H4 (cell line): Measurements from ENCODE around the gene UBR4. TPM values are rescaled to one million over a fixed set of nuclear protein-coding genes. Genes with fewer than 3 reads are reported as not detected.
"Not testable (repeated sequence)": the region's sequence is repeated elsewhere in the genome, so short reads cannot be mapped to it uniquely, and the experiment has no call there.

Experiments used
- DNase-seq: peaks from one replicate; pipeline ENCODE4 v3.0.0-alpha.2; 2015; ENCODE audit warnings: low spot score
- total RNA-seq: library from RNA; depleted of rRNA; stranded (reverse); fragments of >200 nt; shearing (Covaris generic); gene quantifications from 2 replicates; pipeline ENCODE4 v1.2.3, GENCODE V29; 2014; rRNA removed

UBR4 gene
- total RNA-seq, result 25.9 and 39.2 TPM in 2 replicates

- DNase-seq, result peak; percentile 94
These were observed at the start of gene UBR4 for GRCh38 chr1:19209990-19210771. Gene UBR4, minus strand, starts transcription at chr1:19210266. Its CDS starts 18 bp downstream, at chr1:19210248.

DNA sequence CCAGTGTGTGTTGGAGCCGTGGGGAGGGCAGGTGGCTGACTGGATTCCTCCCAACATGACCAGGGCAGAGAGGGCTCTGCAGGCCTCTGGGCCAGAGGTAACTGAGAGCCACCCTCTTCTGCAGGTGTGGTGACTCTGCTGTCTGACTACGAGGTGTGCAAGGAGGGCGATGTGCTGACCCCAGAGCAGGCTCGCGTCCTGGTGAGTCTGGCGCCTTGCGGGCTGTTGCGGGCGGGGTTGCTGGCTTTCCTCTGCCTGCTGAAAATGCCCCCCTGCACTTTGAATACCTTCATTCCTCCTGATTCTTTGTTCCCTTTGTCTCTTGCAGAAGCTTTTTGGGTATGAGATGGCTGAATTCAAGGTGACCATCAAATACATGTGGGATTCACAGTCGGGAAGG, 48.3 kb upstream of the UBR4 start:
- DNase-seq, result no peak

- DNase-seq, result no peak
These were observed 47.3 kb upstream of the UBR4 start for GRCh38 chr1:19257178-19257914.

DNA sequence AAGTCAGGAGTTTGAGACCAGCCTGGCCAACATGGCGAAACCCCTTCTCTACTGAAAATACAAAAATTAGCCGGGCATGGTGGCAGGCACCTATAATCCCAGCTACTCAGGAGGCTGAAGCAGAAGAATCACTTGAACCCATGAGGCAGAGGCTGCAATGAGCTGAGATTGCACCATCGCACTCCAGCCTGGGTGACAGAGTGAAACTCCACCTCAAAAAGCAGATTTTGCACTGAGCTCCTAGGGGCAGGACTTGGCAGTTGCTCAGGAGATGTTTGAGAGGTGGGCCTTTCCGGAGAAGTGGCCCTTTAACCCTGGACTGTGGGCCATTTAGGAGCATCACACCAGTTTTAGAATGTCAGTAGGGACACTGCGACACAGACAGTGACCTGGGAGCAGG, 46.2 kb upstream of the UBR4 start:
- DNase-seq, result not testable (repeated sequence)

- no peak for DNase-seq
These were observed 45.2 kb upstream of the UBR4 start for GRCh38 chr1:19255288-19255687.

GRCh38 chr1:19254416-19254815, 44.4 kb upstream of the UBR4 start:
- DNase-seq, result no peak

GRCh38 chr1:19251305-19252196, 41.5 kb upstream of the UBR4 start, which contains the start of the genes EMC1 and MRTO4:
Gene EMC1, minus strand, starts transcription at chr1:19251524. Its CDS starts 15 bp downstream, at chr1:19251509.
Gene MRTO4, plus strand, starts transcription at chr1:19251805. Its CDS starts 31 bp downstream, at chr1:19251836.
- DNase-seq, result peak; percentile 72

GRCh38 chr1:19250629-19251304, 40.7 kb upstream of the UBR4 start:
- DNase-seq, result no peak

DNA sequence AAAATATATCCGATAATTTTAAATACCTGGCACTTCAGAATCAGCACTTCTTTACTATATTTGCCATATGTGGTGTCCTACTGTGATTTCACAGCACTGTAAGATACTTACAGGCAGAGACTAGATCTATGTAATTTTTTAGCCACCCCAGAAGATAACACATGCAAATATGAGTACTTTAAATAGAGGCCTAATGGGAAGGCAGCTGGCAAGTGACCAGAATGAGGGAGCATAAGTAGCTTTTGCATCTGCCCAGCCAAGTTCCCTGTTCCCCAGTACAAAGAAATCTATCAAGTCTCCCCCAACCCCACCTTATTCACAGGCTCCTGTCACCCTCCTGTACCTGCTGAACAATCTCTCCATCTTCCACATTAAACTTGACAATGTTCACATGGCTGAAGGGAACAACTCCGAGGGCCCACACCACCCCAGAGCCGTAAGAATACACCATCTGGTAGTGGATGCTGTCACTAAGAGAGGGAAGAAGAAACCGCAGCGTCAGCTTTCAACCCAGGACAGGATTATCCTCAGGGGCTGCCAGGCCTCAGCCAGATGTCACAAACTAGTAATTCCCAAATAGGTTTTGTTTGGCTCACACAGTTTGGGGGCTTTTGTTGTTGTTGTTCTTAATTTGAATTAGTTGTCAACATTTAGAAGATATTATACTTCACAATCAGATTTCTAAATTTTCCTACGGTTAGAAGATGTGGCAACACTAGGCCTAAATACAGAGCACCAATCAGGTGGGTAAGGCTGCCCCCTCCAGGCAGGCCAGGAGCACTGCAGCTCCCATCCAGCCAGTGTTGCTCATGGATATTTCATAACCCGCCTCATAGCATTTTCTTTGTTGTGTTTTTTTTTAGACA, 30.8 kb upstream of the UBR4 start:
- DNase-seq, result peak; percentile 51

GRCh38 chr1:19239876-19240275, 29.8 kb upstream of the UBR4 start:
- DNase-seq, result no peak

DNA sequence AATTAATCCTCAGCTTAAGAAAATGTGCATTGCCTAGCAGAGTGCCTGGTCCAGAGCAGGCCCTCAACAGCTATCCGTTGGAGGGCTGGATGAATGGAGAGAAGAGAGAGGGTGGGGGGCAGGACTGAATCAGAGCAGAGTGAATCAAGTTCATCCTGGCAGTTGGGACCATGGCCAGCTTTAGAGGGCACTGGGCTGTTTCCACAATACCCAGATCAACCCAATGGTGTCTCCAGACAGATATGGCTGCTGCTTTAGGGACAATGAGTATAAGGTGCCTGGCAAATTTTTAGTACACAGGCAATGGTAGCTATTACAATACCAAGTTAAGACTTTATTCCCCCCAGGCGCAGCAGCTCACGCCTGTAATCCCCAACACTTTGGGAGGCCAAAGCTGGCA, 24.2 kb upstream of the UBR4 start:
- DNase-seq, result no peak

DNA sequence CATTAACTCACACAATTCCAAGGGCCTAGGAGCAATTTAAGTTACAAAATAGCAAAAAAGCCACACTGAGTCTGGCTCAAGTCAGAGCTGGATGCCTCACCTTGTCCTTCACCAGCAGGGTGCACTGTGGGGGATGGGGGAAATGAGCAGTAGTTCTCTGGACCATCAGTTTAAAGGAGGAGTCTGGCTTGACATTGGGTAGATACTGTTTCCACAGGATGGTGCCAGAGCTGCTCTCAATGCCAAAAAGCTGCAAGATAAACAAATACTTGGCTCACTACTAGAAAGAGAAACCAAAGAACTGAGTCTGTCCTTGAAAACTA, 22.4 kb upstream of the UBR4 start:
- DNase-seq, result no peak

DNA sequence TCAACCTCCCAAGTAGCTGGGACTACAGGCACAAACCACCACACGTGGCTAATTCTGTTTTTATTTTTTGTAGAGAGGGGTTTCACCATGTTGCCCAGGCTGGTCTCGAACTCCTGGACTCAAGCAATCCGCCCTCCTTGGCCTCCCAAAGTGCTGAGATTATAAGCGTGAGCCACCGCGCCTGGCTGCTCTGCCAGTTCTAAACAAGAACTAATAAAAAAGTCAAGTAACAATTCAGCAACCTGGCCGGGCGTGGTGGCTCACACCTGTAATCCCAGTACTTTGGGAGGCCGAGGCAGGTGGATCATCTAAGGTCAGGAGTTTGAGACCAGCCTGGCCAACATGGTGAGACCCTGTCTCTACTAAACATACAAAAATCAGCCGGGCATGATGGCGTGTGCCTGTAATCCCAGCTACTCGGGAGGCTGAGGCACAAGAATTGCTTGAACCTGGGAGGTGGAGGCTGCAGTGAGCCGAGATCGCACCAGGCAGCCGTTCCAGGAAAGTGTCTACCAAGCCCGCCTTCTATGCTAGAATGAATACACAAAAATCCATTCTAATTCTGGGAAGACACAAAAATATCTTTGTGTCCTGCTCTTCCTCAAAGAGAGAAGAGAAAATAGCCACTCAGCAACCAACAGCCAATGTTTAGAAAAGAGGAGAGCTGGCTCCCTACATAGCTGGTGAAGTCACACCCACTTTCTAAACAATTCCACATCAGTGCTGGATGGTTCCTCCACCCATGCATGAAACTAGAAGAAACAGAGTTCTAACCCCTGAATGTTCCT, 21.9 kb upstream of the UBR4 start:
- DNase-seq, result not testable (repeated sequence)

DNA sequence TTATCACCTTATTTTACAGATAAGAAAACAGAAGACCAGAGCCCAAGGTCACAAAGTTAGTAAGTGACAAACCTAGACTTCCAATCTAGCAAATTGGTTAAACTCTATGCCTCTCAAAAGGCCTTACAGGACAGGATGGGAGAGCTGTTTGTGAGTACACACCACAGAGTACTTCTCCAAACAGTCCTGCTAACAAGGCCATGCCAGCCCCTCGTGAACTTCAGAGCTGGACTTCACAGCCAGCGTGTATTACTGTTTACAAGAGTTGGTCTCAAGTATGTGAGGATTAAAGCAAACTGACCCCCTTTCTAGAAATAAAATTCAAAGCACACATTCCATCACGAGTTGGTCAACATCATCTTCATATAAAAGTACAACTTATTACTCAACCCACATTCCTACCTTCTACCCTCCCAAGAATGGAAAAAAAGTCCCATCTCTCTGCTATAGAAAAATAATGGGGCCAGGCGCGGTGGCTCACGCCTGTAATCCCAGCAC, 19.8 kb upstream of the UBR4 start:
- no peak for DNase-seq

- DNase-seq, result no peak
These were observed 19.2 kb upstream of the UBR4 start for GRCh38 chr1:19229229-19229628.

DNA sequence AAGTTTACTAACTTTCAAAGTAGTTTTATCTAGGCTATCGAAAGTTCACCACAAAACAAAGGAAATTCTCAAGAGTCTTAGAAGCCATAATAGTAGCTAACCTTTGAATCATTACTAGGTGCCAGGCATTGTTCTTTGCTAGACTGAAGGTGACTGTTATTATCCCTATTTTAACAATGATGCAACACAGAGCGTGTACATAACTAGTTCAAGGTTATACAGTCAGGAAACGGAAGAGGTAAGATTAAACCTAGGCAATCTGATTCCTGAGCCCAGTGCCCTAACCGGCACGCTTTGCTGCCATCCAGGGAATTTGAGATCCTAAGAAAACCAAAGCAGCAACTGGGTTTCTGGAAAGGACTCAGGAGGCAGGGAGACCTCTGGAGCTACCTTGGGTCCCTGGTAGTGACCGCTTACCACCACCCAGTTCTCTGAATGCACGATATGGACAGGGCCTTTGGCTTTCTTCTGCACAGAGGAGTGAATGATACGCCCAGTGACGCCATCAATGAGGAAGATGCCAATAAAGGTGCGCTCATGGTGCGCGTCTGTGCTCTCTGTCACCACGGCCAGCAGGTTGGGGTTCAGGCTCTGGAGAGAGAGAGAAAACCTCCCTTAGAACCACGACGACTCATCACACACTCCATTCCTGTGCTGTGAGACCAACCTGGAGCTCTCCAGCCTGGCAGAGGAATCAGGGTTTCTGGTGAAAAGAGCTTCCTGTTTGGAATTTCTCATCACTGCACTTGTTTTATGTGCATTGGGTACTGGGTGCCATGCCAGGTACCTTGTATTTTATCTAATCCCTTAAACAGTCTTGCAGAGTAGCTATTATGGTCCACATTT, 13.1 kb upstream of the UBR4 start:
- DNase-seq, result no peak

GRCh38 chr1:19222573-19222972, 12.5 kb upstream of the UBR4 start:
- no peak for DNase-seq

DNA sequence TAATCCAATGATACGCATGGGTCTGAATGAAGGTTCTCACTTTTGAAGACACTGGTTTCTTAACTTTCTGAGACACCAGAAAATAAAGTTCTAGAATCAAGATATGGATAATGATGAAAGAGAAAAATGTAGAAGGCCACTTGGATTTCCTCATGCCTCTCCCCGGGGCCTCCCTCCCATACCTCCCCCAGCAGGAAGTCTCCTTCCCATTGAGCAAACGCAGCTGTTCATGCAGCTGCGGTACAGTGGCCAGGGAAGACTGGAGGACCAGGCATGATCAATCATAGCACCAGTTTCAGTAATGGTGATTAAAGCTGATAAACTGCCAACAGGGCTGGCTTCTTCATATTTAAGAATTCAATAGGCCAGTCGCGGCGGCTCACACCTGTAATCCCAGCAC, 10.9 kb upstream of the UBR4 start:
- DNase-seq, result no peak
